ENCODE measurements around the gene ABCA1.
"Not testable (repeated sequence)": the region's sequence is repeated elsewhere in the genome, so short reads cannot be mapped to it uniquely, and the experiment has no call there.

Gene ABCA1

DNA sequence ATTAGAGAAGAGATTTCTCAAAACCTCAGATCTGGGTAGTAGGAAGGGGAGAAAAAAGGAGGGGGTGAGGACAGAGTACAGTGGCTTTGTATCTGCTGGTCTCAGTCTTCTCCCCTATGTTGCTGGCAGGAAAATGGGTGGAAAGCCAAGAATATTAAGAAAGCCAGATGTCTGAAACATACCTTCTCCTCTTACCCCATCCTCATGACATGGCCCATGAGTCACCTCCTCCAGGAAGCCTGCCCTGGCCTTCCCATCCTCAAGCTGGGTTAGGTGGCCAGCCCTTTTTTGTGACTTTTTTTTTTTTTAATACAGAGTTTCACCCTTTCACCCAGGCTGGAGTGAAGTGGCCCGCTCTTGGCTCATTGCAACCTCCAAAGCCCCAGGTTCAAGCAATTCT lies 61.8 kb downstream of the ABCA1 start:
- DNase-seq, result no peak

DNA sequence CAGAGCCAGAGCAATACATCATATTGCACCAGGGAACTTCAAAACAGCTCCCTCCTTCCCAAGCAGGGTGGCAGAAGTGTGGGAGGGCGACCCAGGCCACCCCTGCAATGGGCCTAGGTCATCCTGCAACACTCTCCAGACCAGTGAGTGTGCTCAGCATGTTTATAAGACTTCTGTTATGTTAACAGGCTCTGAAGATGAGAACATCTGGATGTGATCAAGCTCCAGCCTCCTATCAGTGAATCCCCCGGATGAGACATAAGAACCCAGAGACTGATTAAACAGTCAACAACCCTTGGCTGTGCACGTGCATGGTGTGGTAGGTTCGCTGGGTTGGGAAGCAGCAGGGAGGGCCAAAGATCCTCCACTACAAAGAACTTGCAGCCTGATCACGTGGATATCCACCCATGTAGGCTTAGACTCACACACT lies 63.3 kb downstream of the ABCA1 start:
- no peak for DNase-seq

DNA sequence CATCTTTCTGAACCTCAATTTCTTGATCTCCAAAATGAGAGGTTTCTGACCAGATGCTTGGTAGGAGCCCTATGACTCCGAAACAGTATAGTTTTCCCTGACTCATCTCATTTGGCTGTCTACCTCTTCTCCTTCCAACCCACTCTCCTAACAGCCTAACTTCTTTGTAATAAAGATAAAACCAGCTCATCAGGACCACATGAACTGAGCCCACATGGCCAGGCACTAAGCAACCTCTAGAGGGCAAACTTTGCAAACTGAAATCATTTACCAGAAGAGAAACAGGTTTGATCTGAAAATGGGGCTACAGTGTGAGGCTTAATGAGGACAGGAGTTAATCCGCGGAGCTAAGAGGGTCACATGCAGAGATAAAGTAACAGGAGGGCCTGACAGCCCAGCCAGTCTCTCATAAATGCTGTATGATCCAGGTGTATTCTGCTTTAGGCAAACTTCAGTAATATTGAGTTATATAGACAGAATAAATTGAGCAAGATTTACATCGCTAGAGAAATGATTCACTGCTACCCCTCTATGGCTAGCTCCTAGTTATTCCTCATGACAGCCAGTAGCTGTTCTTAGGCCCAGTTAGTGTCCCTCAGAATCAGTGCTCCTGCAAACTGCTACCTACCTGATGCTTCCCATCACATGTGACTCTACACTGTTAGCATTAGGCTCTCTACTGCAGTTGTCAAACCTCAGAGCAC lies 64.6 kb downstream of the ABCA1 start:
- DNase-seq, result no peak

- no peak for DNase-seq
These were observed 66.6 kb downstream of the ABCA1 start for GRCh38 chr9:104861397-104861796.

DNA sequence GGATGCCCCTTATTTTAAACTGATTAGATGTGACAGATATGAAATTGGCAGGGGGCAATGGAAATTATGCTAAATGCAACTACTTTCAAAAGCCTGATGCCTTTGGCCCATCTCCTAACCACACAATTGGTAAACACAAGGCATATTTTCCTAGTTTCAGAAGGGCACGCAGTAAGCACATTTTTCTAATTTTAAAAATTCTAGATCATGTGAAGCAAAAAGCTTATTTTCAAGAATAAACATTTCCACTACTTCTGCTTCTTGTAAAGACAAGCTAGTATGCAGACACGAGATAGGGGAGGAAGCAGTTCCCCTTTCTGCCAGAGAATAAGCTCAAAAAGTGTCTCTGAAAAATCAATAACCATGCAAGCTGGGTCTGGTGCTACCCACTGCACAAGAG lies 67.7 kb downstream of the ABCA1 start:
- no peak for DNase-seq

DNA sequence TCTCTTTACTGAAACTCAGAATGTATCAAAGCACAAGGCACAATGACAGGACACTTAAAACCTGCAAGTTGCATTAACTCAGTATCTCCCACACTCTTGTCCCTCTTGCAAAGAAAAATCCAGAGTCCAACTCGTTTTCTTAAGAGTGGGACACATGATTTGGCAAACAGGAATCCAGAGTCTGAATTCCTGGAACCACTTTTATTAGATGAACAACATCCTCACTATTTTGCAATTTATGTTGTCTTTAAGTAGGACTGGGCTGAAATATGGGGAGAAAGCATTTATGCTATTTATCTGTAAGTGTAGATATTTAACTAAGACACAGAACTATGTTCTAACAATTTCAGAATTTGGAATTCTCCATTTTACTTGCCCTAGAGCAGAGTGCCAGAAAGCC lies 69.1 kb downstream of the ABCA1 start:
- no peak for DNase-seq

DNA sequence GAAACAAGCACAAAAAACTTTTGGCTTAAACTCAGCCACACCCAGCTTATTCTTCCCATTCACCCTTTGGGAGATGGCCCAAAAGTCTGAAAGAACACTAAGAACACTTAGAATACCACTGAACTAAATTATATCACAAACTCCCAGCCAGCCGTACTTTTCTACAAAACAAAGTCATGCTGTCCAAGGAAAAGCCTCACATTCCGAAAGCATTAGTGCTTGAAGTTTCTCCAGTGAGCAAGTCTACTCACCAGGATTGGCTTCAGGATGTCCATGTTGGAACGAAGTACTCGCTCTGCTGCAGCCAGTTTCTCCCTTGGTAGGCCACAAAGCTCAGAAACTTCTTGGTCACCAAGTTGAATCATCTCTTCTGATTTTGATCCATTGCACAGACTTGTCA lies 69.7 kb downstream of the ABCA1 start:
- DNase-seq, result no peak

- no peak for DNase-seq
These were observed 71.5 kb downstream of the ABCA1 start for GRCh38 chr9:104856413-104856941.

GRCh38 chr9:104855807-104856206 lies 72.1 kb downstream of the ABCA1 start:
- DNase-seq, result no peak

DNA sequence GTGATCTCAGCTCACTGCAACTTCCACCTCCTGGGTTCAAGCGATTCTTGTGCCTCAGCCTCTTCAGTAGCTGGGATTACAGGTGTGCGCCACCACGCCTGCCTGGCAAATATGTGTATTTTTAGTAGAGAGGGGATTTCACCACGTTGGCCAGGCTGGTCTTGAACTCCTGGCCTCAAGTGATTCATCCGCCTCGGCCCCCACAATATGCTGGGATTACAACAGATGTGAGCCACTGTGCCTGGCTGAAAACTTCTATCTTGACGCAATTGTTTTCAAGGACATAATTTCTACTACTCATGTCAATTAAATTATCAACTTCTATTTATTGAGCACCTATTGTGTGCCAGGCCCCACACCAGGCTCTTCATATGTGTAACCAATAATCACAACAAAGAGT lies 72.7 kb downstream of the ABCA1 start:
- not testable (repeated sequence) for DNase-seq

DNA sequence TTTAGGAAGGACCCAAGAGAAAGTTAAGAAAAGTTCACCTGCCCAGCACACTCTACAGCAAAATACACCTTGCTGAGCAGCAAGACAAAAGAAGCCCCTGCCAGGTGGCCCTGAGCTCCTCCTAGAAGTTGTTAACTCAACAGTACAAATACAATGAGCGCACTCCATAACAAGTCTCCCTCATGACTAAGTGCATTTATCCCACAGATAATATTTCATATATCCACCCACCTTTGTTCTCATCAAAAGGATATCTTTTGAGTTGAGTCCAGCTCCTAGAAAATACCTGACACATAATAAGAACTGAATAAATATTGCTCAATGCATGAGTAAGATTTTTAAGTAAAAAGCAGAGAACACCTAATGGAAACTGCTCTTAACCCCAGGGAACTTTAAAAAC lies 73.3 kb downstream of the ABCA1 start:
- DNase-seq, result no peak

DNA sequence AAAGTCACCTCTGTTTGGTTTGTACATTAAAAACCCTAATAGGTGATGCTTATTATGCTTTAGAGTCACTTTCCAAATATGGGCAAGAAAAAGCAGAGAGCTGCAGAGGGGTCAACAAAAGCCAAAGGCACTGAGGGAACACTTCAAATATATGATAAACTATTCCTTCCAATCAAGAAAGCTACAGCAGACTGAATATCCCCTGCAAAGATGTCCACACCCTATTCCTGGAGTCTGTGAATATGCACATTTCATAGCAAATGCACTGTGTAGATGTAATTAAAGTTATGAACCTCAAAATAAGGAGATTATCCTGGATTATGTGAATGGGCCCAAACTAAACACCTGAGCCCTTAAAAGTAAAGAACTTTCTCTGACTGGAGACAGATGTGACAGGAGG lies 74.3 kb downstream of the ABCA1 start:
- DNase-seq, result no peak

DNA sequence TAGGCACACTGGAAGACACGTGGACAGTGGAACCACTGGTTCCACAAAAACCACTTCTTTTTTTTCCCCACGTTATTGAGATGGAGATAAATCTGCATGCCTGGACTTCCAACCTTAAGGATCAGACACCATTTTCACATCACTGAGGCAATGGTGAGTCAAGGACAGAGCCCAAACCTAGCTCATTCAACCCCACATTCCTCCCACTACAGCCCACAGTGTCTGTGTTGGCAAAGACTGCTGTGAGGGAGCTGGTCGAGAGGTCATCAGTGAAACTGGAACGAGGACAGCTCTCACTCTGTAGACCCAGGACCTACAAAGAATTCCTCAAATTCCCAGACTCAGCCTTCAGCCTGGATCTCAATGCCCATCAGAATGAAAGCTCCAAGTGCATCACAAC lies 74.8 kb downstream of the ABCA1 start:
- DNase-seq, result no peak

GRCh38 chr9:104851546-104851920 lies 76.4 kb downstream of the ABCA1 start:
- DNase-seq, result no peak

- no peak for DNase-seq
These were observed 77.0 kb downstream of the ABCA1 start for GRCh38 chr9:104850786-104851545.

GRCh38 chr9:104849023-104849422 lies 78.9 kb downstream of the ABCA1 start:
- no peak for DNase-seq

DNA sequence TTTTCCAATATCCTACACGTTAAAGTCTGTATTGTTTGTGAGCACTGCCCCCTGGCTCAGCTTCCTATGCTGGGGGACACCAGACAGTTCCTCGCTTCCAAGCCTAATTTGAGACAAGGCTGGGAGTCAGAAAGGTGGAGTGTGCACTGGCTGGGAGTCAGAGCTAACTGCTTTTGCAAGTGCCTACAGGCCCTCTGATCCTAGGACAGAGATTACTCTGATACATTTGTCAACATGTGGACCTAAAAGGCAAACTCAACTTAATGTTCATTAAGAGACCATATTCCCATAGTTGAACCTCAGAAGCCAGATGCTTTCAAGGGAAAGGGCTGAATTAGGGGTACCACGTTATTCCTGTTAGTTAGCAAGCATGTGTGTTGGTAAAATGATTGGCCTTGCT lies 83.2 kb downstream of the ABCA1 start:
- DNase-seq, result no peak

DNA sequence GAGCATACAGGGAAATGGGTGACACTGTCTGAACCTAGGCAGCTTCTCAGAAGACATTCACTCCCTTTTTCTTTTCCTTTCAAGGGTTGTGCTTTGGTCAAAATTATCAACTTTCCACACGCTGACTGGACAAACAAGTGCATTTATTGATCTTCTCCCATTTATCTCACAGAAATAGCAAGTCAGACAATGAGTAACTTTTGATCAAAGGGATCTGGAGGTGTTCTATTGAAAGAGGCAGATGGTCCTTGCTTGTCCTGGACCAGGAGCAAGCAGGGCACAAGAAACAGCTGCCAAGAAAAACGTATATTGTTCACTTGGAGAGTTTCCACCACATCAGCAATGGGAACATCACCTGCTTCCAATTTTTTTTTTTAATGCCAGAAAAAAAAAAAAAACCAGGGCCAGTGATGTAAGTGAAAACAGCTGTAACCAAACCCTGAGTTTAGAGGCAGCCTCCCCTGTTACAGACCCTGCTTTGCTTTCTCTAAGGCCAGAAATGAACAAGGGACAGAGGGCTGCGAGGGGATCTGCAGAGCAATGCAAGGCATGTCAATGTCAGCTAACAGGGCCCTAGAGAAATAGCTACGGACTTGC lies 84.2 kb downstream of the ABCA1 start:
- no peak for DNase-seq

DNA sequence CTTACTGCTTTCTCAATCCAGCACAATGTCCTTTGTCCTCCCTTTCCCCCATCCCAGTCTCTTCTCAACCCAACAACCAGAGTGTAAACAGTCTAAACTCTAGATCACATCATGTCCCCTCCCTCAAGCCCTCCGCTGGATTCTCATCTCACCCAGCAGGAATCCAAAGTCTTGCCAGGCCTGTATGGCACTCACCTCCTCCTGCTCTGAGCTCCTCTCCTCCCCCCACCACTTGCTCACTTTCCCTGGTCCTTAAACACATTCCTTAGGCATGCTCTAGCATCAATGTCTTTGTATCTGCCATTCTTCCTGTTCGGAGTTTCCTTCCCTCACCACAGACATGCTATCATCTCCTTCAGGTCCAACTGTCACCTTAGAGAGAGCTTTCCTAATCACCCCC lies 85.3 kb downstream of the ABCA1 start:
- DNase-seq, result no peak

- DNase-seq, result no peak
These were observed 86.3 kb downstream of the ABCA1 start for GRCh38 chr9:104841601-104842141.

DNA sequence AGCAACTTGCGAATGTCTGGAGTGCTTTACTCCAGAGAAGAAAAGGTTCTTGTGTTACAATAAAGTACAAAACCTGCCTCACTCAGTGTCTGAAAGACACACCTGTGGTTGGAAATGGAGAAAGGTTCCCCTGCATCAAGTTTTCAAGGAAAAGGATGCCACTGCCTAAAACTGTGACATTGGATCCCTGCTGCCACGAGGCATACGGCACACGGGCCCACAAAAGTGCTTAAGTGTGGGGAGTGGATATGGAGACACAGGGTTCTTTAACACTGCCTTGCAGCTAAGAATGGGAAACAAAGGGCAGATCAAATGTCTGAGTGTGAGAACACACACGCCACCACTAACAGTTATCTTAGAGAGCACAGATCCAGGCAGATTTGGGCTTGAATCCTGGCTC lies 89.0 kb downstream of the ABCA1 start:
- DNase-seq, result no peak

DNA sequence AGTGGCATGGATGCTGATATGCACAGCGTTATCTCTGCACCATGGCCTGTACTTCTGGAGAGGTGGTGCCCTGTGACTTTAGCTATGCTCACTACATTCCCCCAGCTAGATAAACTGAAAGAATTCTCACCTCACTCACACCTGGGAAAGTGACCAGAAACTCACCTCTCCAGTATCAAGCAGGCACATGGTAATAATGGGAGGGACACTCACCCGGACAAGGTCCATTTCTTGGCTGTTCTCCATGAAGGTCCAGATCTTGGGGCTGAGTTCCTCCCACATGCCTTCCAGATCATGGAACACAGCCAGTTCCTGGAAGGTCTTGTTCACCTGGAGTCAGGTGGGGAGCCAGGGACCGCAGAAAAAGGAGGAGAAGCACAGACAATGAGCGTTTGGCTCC lies 91.2 kb downstream of the ABCA1 start:
- DNase-seq, result no peak

- no peak for DNase-seq
These were observed 91.7 kb downstream of the ABCA1 start for GRCh38 chr9:104836235-104836634.

DNA sequence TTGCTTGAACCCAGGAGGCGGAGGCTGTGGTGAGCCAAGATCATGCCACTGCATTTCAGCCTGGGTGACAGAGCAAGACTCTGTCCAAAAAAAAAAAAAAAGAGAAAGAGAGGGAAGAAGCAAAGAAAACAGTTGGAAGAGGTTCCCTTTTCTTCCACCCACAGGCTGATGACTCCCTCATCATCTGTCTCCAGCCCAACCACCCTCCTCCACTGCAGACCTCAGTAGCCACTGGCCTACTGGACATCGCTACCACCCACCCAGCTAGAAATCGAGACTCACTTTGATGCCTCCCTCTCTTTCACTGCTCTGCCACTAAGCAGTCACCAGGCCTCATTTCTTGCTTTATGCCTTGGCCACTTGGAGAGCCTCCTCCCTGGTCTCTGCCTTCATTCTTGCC lies 92.8 kb downstream of the ABCA1 start:
- DNase-seq, result no peak

Data from activated CD4-positive, CD25-positive, alpha-beta regulatory T cell (primary cell).